GM23338 (cell line): Measurements from ENCODE around the gene SMTN. TPM values are rescaled to one million over a fixed set of nuclear protein-coding genes. Genes with fewer than 3 reads are reported as not detected.

Source experiments
- ATAC-seq: fragments of 200-7000 bp; cut with Tn5 transposase; 3 replicates; pipeline ENCODE4 v1.9.1; 2020
- DNase-seq: peaks from one replicate; pipeline ENCODE4 v3.0.0-alpha.2; 2015; ENCODE audit warnings: low spot score
- H2AFZ ChIP-seq: fragments of 200-600 bp; sonication (generic); 2 replicates; pipeline ENCODE4 v1.8.0; 2016; ENCODE audit warnings: antibody characterized with exemption, mild to moderate bottlenecking, moderate library complexity
- H3F3A ChIP-seq: fragments of 200-600 bp; sonication (generic); replicated peaks from 2 replicates; pipeline ENCODE4 v1.8.0; 2017; ENCODE audit warnings: antibody characterized with exemption, mixed run types, low read depth
- H3K27ac ChIP-seq: fragments of 200-600 bp; sonication (generic); 2 replicates; pipeline ENCODE4 v1.6.1; 2016; ENCODE audit warnings: low read depth
- H3K27me3 ChIP-seq: fragments of 200-600 bp; sonication (generic); 2 replicates; pipeline ENCODE4 v1.8.0; 2016; ENCODE audit warnings: mild to moderate bottlenecking, mixed run types, moderate library complexity; ENCODE audit not compliant: insufficient read depth
- H3K36me3 ChIP-seq: fragments of 200-600 bp; sonication (generic); 2 replicates; pipeline ENCODE4 v1.8.0; 2016; ENCODE audit warnings: mild to moderate bottlenecking; ENCODE audit not compliant: insufficient read depth
- H3K4me1 ChIP-seq: fragments of 200-600 bp; sonication (generic); 2 replicates; pipeline ENCODE4 v1.8.0; 2016; ENCODE audit warnings: mild to moderate bottlenecking, moderate library complexity; ENCODE audit not compliant: insufficient read depth
- H3K4me2 ChIP-seq: fragments of 200-600 bp; sonication (generic); 2 replicates; pipeline ENCODE4 v1.7.1; 2017; ENCODE audit warnings: mixed run types
- H3K4me3 ChIP-seq: fragments of 200-600 bp; sonication (generic); 2 replicates; pipeline ENCODE4 v1.6.1; 2016; ENCODE audit warnings: mixed run types
- H3K79me2 ChIP-seq: fragments of 200-600 bp; sonication (generic); replicated peaks from 2 replicates; pipeline ENCODE4 v1.8.0; 2017; ENCODE audit warnings: mild to moderate bottlenecking; ENCODE audit not compliant: insufficient read depth
- H3K9me2 ChIP-seq: fragments of 200-600 bp; sonication (generic); 2 replicates; pipeline ENCODE4 v1.8.0; 2017; ENCODE audit not compliant: insufficient read depth
- H4K20me1 ChIP-seq: fragments of 200-600 bp; sonication (generic); replicated peaks from 2 replicates; pipeline ENCODE4 v1.8.0; 2017; ENCODE audit warnings: mild to moderate bottlenecking; ENCODE audit not compliant: insufficient read depth
- H3K27ac Mint-ChIP-seq: 2 replicates; pipeline ENCODE4 v1.8.0; 2020; ENCODE audit warnings: inconsistent platforms, mild to moderate bottlenecking, moderate library complexity, mixed read lengths
- H3K27me3 Mint-ChIP-seq: 3 replicates; pipeline ENCODE4 v1.8.0; 2022; ENCODE audit warnings: low read depth, mild to moderate bottlenecking, moderate library complexity, mixed read lengths, inconsistent platforms; ENCODE audit not compliant: insufficient read depth, poor library complexity
- H3K36me3 Mint-ChIP-seq: 3 replicates; pipeline ENCODE4 v1.8.0; 2021; ENCODE audit warnings: low read depth, mild to moderate bottlenecking, inconsistent platforms, moderate library complexity, mixed read lengths
- H3K4me1 Mint-ChIP-seq: 3 replicates; pipeline ENCODE4 v1.8.0; 2020; ENCODE audit warnings: mild to moderate bottlenecking, inconsistent platforms, mixed read lengths
- H3K4me3 Mint-ChIP-seq: 3 replicates; pipeline ENCODE4 v1.8.0; 2021; ENCODE audit warnings: moderate library complexity, mild to moderate bottlenecking, inconsistent platforms, mixed read lengths
- H3K9me3 Mint-ChIP-seq: 3 replicates; pipeline ENCODE4 v1.8.0; 2020; ENCODE audit warnings: moderate library complexity, mild to moderate bottlenecking, inconsistent platforms, mixed read lengths
- CREB1 ChIP-seq: fragments of 250-450 bp; sonication (Bioruptor Pico); IDR thresholded peaks from 2 replicates; pipeline ENCODE4 v1.5.0; 2020; ENCODE audit warnings: low read depth, mild to moderate bottlenecking, moderate library complexity
- CTCF ChIP-seq, 2 experiments: fragments of 200-600 bp in 1 of 2; sonication (generic) in 1 of 2; conservative IDR thresholded peaks; 2 replicates each; pipeline versions ENCODE4 v1.5.1 to v1.6.1; 2016 to 2017; ENCODE audit warnings: antibody characterized with exemption in 2 of 2, low read depth in 2 of 2, mild to moderate bottlenecking in 2 of 2, moderate library complexity in 1 of 2
- ETS1 ChIP-seq: IDR thresholded peaks from 2 replicates; pipeline ENCODE4 v1.6.1; 2016; ENCODE audit warnings: antibody characterized with exemption
- EZH2phosphoT487 ChIP-seq: fragments of 200-600 bp; sonication (generic); IDR thresholded peaks from one replicate; pipeline ENCODE4 v1.8.1; 2018; ENCODE audit warnings: antibody characterized with exemption; ENCODE audit not compliant: unreplicated experiment
- JUNB ChIP-seq: IDR thresholded peaks from one replicate; pipeline ENCODE4 v1.6.1; 2016; ENCODE audit warnings: antibody characterized with exemption; ENCODE audit not compliant: unreplicated experiment
- NANOG ChIP-seq: IDR thresholded peaks from 2 replicates; pipeline ENCODE4 v1.6.1; 2016; ENCODE audit warnings: antibody characterized with exemption, borderline replicate concordance
- POLR2AphosphoS5 ChIP-seq: IDR thresholded peaks from 2 replicates; pipeline ENCODE4 v1.6.1; 2016; ENCODE audit warnings: antibody characterized with exemption, low read depth
- REST ChIP-seq: IDR thresholded peaks from one replicate; pipeline ENCODE4 v1.6.1; 2018; ENCODE audit warnings: antibody characterized with exemption; ENCODE audit not compliant: unreplicated experiment
- STAT1 ChIP-seq: IDR thresholded peaks from one replicate; pipeline ENCODE4 v1.6.1; 2016; ENCODE audit warnings: antibody characterized with exemption; ENCODE audit not compliant: unreplicated experiment
- ZNF114 ChIP-seq: fragments of 250-450 bp; sonication (Bioruptor Pico); IDR thresholded peaks from 2 replicates; pipeline ENCODE4 v1.5.0; 2020; ENCODE audit warnings: mild to moderate bottlenecking, moderate library complexity
- ZNF331 ChIP-seq: fragments of 250-450 bp; sonication (Bioruptor Pico); IDR thresholded peaks from 2 replicates; pipeline ENCODE4 v1.5.0; 2020; ENCODE audit warnings: low read depth, mild to moderate bottlenecking, moderate library complexity
- polyA plus RNA-seq: library from polyadenylated mRNA; unstranded; fragments of >200 nt; fragmentation: Nextera tagmentation; extraction: Ambion mirVana; gene quantifications from 2 replicates; pipeline ENCODE4 v1.2.1, GENCODE V29; 2016
- total RNA-seq: library from RNA; depleted of rRNA; stranded (reverse); fragments of >200 nt; shearing (Covaris generic); gene quantifications from 2 replicates; pipeline ENCODE4 v1.2.3, GENCODE V29; 2014

SMTN gene
- total and polyA plus RNA-seq, 2 experiments from 2014 or later: 27.4 to 32.2 TPM

GRCh38 chr22:31137721-31138120 is 56.6 kb downstream of the SMTN start:
- Histone ChIP-seq H3K27ac (no peak overlapping the region), H4K20me1 (peaks cover 6% of the 10 kb centered on the region; the same call in 1 of the 2 replicates), H3K36me3 (peaks cover 17% of the 10 kb centered on the region), H3K4me1 (peaks cover 21% of the 10 kb centered on the region), H3F3A (no peaks in the 10 kb centered on the region), H3K9me2 (no peaks in the 10 kb centered on the region), H3K4me3 (no peak overlapping the region), H3K79me2 (peaks cover 25% of the 10 kb centered on the region), H3K27me3 (no peaks in the 10 kb centered on the region), H2AFZ (no peak overlapping the region), H3K4me2 (no peak overlapping the region)
- H3K27me3 Mint-ChIP-seq: peaks cover 7% of the 10 kb centered on the region
- DNase-seq (no peak), ATAC-seq (no peak)
- no peak overlapping the region for H3K4me3 Mint-ChIP-seq
- no peaks in the 10 kb centered on the region for H3K9me3 Mint-ChIP-seq
- TF ChIP-seq ZNF114 (no peak), ZNF331 (CRISPR knock-in tag) (no peak), POLR2AphosphoS5 (no peak), CREB1 (CRISPR knock-in tag) (no peak), STAT1 (no peak), EZH2phosphoT487 (no peak), JUNB (no peak), NANOG (no peak), REST (no peak), ETS1 (no peak), CTCF (conservative IDR thresholded peaks at IDR 0.05; ENCODE audit: low read depth in 2 of 2) (no peak)
- H3K4me1 Mint-ChIP-seq: peaks cover 16% of the 10 kb centered on the region
- H3K36me3 Mint-ChIP-seq: peaks cover 29% of the 10 kb centered on the region
- no peak overlapping the region for H3K27ac Mint-ChIP-seq
